Stomach (tissue), 9 donors: Measurements from ENCODE around the gene NRM. TPM values are rescaled to one million over a fixed set of nuclear protein-coding genes. Genes with fewer than 3 reads are reported as not detected.

Experiments
- DNase-seq, 2 donors: peaks; one replicate each; pipeline versions ENCODE4 v3.0.0 to v3.0.0-alpha.2; 2013 to 2019
- H3K27ac ChIP-seq, 5 donors: fragments of 200-600 bp in 4 of 5; sonication (generic) in 4 of 5; one replicate each; pipeline ENCODE4 v1.5.1; 2013 to 2019; ENCODE audit warnings: mild to moderate bottlenecking in 1 of 5, moderate library complexity in 1 of 5
- H3K27me3 ChIP-seq, 3 donors: fragments of 200-600 bp; sonication (generic); one replicate each; pipeline ENCODE4 v1.5.1; 2017 to 2019; ENCODE audit warnings: mixed run types in 1 of 3
- H3K36me3 ChIP-seq, 4 donors: fragments of 200-600 bp; sonication (generic); 1 replicate in 3 of 4; 2 replicates in 1 of 4; pipeline ENCODE4 v1.5.1; 2016 to 2019
- H3K4me1 ChIP-seq, 4 donors: fragments of 200-600 bp; sonication (generic); one replicate each; pipeline ENCODE4 v1.5.1; 2016 to 2019
- H3K4me3 ChIP-seq, 4 donors: fragments of 200-600 bp; sonication (generic) in 3 of 4; one replicate each; pipeline ENCODE4 v1.5.1; 2016 to 2019; ENCODE audit warnings: mild to moderate bottlenecking in 1 of 4
- H3K9me3 ChIP-seq, 4 donors: fragments of 200-600 bp; sonication (generic); one replicate each; pipeline ENCODE4 v1.5.1; 2016 to 2019
- EP300 ChIP-seq: sonication (generic); formaldehyde crosslinking; IDR thresholded peaks from one replicate; pipeline ENCODE4 v1.6.1; 2017; ENCODE audit warnings: antibody characterized with exemption
- POLR2A ChIP-seq, 4 donors: fragments of 450-650 bp; IDR thresholded peaks; one replicate each; pipeline ENCODE4 v1.6.1; 2016; ENCODE audit warnings: antibody characterized with exemption in 4 of 4, control low read depth in 2 of 4, mild to moderate bottlenecking in 1 of 4, moderate library complexity in 1 of 4
- POLR2AphosphoS5 ChIP-seq, 3 donors: sonication (generic); formaldehyde crosslinking; IDR thresholded peaks; one replicate each; pipeline ENCODE4 v1.6.1; 2016; ENCODE audit warnings: antibody characterized with exemption in 3 of 3
- WGBS, 5 donors: extraction: QIAGEN DNeasy Blood & Tissue Kit in 3 of 5; methylation state at CpG; one replicate each; pipeline versions ENCODE4 v1.1.5 to v1.1.7; 2013 to 2018; 5-methylcytosine and 5-hydroxymethylcytosine counted together
- intact Hi-C: fragments of 100-400 bp; cut with DNase I; formaldehyde crosslinking; loops from one replicate; pipeline ENCODE4 v1.15.1; 2023; ENCODE audit warnings: low total_unique reads
- polyA plus RNA-seq, 3 donors: library from polyadenylated mRNA; stranded (reverse); fragments of 200-250 nt; gene quantifications; one replicate each; pipeline ENCODE4 v1.2.3, GENCODE V29; 2013
- total RNA-seq, 5 donors: library from RNA; depleted of rRNA; stranded (reverse); fragments of >200 nt; gene quantifications; one replicate each; pipeline versions ENCODE4 v1.1.0 to v1.2.3, GENCODE V29; 2014 to 2016
- TF ChIP-seq, protein P1 (sequence below), 7 experiments: fragments of 450-650 bp in 4 of 7; fragments of 200-600 bp in 3 of 7; sonication (generic) in 3 of 7; IDR thresholded peaks; one replicate each; pipeline ENCODE4 v1.5.1; 2016 to 2019; ENCODE audit warnings: antibody characterized with exemption in 7 of 7, control low read depth in 2 of 7, mild to moderate bottlenecking in 1 of 7
- donor health status: healthy with polysubstance abuse.
- donor health status: Bipolar disorder and iron deficiency.
- donor health status: healthy.

Gene NRM
- total and polyA plus RNA-seq, 8 donors = 0.92 to 15.8 (median 3.6) TPM

GRCh38 chr6:30727920-30728553 lies 37.3 kb upstream of the NRM start:
- Histone ChIP-seq H3K4me1 (peaks cover 13 to 71% (median 38%) of the 10 kb centered on the region in 4 donors), H3K9me3 (no peaks in the 10 kb centered on the region), H3K27me3 (no peaks in the 10 kb centered on the region), H3K36me3 (peaks cover 62 to 100% (median 99%) of the 10 kb centered on the region in 4 donors), H3K27ac (peak overlapping the region in 4 of 5 donors; percentile 22 to 98 (median 37)), H3K4me3 (no peak overlapping the region)
- no peak for TF ChIP-seq POLR2A (IDR thresholded peaks at IDR 0.05)
- TF ChIP-seq, protein P1, sequence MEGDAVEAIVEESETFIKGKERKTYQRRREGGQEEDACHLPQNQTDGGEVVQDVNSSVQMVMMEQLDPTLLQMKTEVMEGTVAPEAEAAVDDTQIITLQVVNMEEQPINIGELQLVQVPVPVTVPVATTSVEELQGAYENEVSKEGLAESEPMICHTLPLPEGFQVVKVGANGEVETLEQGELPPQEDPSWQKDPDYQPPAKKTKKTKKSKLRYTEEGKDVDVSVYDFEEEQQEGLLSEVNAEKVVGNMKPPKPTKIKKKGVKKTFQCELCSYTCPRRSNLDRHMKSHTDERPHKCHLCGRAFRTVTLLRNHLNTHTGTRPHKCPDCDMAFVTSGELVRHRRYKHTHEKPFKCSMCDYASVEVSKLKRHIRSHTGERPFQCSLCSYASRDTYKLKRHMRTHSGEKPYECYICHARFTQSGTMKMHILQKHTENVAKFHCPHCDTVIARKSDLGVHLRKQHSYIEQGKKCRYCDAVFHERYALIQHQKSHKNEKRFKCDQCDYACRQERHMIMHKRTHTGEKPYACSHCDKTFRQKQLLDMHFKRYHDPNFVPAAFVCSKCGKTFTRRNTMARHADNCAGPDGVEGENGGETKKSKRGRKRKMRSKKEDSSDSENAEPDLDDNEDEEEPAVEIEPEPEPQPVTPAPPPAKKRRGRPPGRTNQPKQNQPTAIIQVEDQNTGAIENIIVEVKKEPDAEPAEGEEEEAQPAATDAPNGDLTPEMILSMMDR (IDR thresholded peaks at IDR 0.05) = peak in 1 of 7 experiments; percentile 7
- TF ChIP-seq EP300 = no peak
- peak in 1 of 2 donors; percentile 51 for DNase-seq
- intact Hi-C loops = loop anchor here (5.0 kb wide), 1 partner anchor 51 kb away; no protein-coding TSS in a partner anchor
- 45 to 53% (median 50%) methylated on average over 7 of the region's 7 CpGs for WGBS, 5 donors

GRCh38 chr6:30726506-30727413 lies 36.0 kb upstream of the NRM start:
- TF ChIP-seq EP300 = no peak
- TF ChIP-seq POLR2AphosphoS5 (IDR thresholded peaks at IDR 0.05) = no peak
- TF ChIP-seq POLR2A (IDR thresholded peaks at IDR 0.05) = no peak
- TF ChIP-seq, protein P1 (IDR thresholded peaks at IDR 0.05) = no peak
- Histone ChIP-seq H3K27me3 (no peaks in the 10 kb centered on the region), H3K36me3 (peaks cover 63 to 94% (median 93%) of the 10 kb centered on the region in 4 donors), H3K4me3 (no peak overlapping the region), H3K4me1 (peaks cover 26 to 78% (median 51%) of the 10 kb centered on the region in 4 donors), H3K27ac (peak overlapping the region in 3 of 5 donors; percentile 22 to 98 (median 49)), H3K9me3 (no peaks in the 10 kb centered on the region)
- WGBS, 5 donors = 83 to 88% (median 87%) methylated on average over 11 of the region's 11 CpGs
- intact Hi-C loops = loop anchor here (5.0 kb wide), 1 partner anchor 49 kb away; no protein-coding TSS in a partner anchor
- no peak for DNase-seq

DNA sequence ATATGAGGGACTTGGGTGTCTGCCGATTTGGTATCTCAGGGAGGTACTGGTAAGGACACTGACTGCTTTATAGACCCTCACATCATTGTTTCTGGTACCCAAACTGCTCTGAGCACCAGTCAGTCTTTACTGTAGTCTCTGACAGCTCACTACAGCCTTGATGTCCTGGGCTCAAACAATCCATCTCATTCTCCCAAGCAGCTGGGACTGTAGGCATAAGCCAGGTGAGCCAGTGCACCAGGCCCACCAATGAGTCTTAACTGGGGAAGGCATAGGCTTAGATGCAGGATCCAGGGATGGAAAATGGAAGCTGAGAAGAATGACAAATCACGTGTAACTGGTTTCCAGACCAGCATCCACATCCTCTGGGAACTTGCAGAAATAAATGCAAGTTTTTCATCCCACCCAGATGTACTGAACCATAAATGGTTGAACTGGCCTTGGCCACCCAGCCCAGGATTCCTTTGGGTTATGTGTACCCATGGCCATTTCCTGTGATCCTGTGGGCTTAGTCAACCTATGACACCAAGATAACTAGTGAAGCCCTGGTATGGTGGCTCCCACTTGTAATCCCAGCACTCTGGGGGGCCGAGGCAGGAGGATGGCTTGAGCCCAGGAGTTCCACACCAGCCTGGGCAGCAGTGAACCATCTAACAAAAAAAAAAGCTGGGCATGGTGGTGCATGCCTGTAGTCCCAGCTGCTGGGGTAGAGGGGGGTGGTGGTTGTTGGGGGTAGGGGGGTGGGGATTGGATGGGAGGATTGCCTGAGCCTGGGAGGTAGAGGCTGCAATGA lies 35.1 kb upstream of the NRM start:
- DNase-seq = no peak
- no peaks in the 10 kb centered on the region for H3K9me3 ChIP-seq
- peaks cover 63 to 87% (median 85%) of the 10 kb centered on the region in 4 donors for H3K36me3 ChIP-seq
- intact Hi-C loops = loop anchor here (5.0 kb wide), 1 partner anchor 49 kb away; no protein-coding TSS in a partner anchor
- peak overlapping the region in 3 of 5 donors; percentile 14 to 98 (median 49) for H3K27ac ChIP-seq
- TF ChIP-seq, protein P1 (IDR thresholded peaks at IDR 0.05) = no peak
- TF ChIP-seq EP300 = no peak
- TF ChIP-seq POLR2AphosphoS5 (IDR thresholded peaks at IDR 0.05) = no peak
- no peak for TF ChIP-seq POLR2A (IDR thresholded peaks at IDR 0.05)
- H3K27me3 ChIP-seq = no peaks in the 10 kb centered on the region
- no peak overlapping the region for H3K4me3 ChIP-seq
- 57 to 65% (median 59%) methylated on average over 3 of the region's 3 CpGs for WGBS, 5 donors
- H3K4me1 ChIP-seq = peaks cover 22 to 72% (median 47%) of the 10 kb centered on the region in 4 donors
